K562 (cell line): ENCODE data around the gene MAN2B1. TPM values are rescaled to one million over a fixed set of nuclear protein-coding genes. Genes with fewer than 3 reads are reported as not detected.

Experiments used
- ASH1L ChIP-seq: fragments of 450-650 bp; IDR thresholded peaks from 2 replicates; pipeline ENCODE4 v1.6.1; 2018; ENCODE audit warnings: borderline replicate concordance, mild to moderate bottlenecking, low read depth; ENCODE audit not compliant: partially characterized antibody
- HIVEP1 ChIP-seq: fragments of 250-450 bp; sonication (Bioruptor Pico); IDR thresholded peaks from 2 replicates; pipeline ENCODE4 v1.4.0; 2020; ENCODE audit warnings: mild to moderate bottlenecking
- MAFK ChIP-seq: IDR thresholded peaks from 2 replicates; pipeline ENCODE4 v1.6.1; 2011; ENCODE audit warnings: low read length, improper control_type of control experiment
- MEF2D ChIP-seq: conservative IDR thresholded peaks from 2 replicates; pipeline ENCODE4 v1.6.1; 2016; ENCODE audit warnings: low read depth, missing genetic modification characterization, missing compliant biosample characterization
- NEUROD1 ChIP-seq: fragments of 150-350 bp; IDR thresholded peaks from 2 replicates; pipeline ENCODE4 v1.6.1; 2014; ENCODE audit warnings: borderline replicate concordance, low read length, low read depth; ENCODE audit not compliant: partially characterized antibody
- NFE2L1 ChIP-seq: fragments of 450-650 bp; IDR thresholded peaks from 2 replicates; pipeline ENCODE4 v1.6.1; 2016; ENCODE audit warnings: missing genetic modification characterization, low read depth, mild to moderate bottlenecking, missing compliant biosample characterization, moderate library complexity, borderline replicate concordance
- NUFIP1 ChIP-seq: fragments of 450-650 bp; IDR thresholded peaks from 2 replicates; pipeline ENCODE4 v1.6.1; 2018; ENCODE audit not compliant: partially characterized antibody
- SLC30A9 ChIP-seq: fragments of 250-450 bp; sonication (Bioruptor Pico); IDR thresholded peaks from 2 replicates; pipeline ENCODE4 v1.8.0; 2022; ENCODE audit warnings: mild to moderate bottlenecking, moderate library complexity
- SOX6 ChIP-seq: fragments of 450-650 bp; IDR thresholded peaks from 2 replicates; pipeline ENCODE4 v1.6.1; 2014; ENCODE audit warnings: mild to moderate bottlenecking
- ZNF696 ChIP-seq: fragments of 250-450 bp; sonication (Bioruptor Pico); conservative IDR thresholded peaks from 2 replicates; pipeline ENCODE4 v1.4.0; 2020; ENCODE audit warnings: mild to moderate bottlenecking, moderate library complexity
- polyA plus RNA-seq, 8 experiments: library from polyadenylated mRNA; depleted of rRNA in 4 of 8; stranded (reverse) in 5 of 8; unstranded in 3 of 8; fragments of >200 nt; fragmentation: Nextera tagmentation in 2 of 8; fragmentation: Illumina TruSeq in 1 of 8; extraction: Ambion mirVana in 2 of 8; extraction: Trizol in 1 of 8; gene quantifications; 2 replicates each; pipeline versions ENCODE4 v1.2.1 to v1.2.3, GENCODE V29; 2011 to 2014; ENCODE audit warnings: inconsistent platforms in 1 of 8, missing spikeins in 1 of 8
- total RNA-seq, 7 experiments: library from RNA; depleted of rRNA in 6 of 7; stranded (reverse); fragments of >200 nt in 6 of 7; fragmentation: Illumina TruSeq in 2 of 7; extraction: Trizol in 2 of 7; gene quantifications; 2 replicates each; pipeline versions ENCODE4 v1.2.1 to v1.2.3, GENCODE V29; 2011 to 2021; ENCODE audit warnings: low replicate concordance in 1 of 7
- TF ChIP-seq, protein P1 (sequence below): fragments of 450-650 bp; formaldehyde crosslinking; IDR thresholded peaks from 2 replicates; pipeline ENCODE4 v1.4.0; 2020; ENCODE audit warnings: mild to moderate bottlenecking, mixed read lengths
- TF ChIP-seq, protein P2 (sequence below): sonication (generic); formaldehyde crosslinking; IDR thresholded peaks from 2 replicates; pipeline ENCODE4 v1.8.0; 2023; ENCODE audit warnings: mild to moderate bottlenecking, missing genetic modification reagents
- TF ChIP-seq, protein P3 (sequence below): fragments of 450-650 bp; formaldehyde crosslinking; IDR thresholded peaks from 2 replicates; pipeline ENCODE4 v1.4.0; 2020; ENCODE audit warnings: mild to moderate bottlenecking

The MAN2B1 gene
- total and polyA plus RNA-seq, 9 of the 15 experiments (the other 6 are each of a cell fraction or from before 2014, with no cell fraction given): 0.59 to 33.8 (median 11.4) TPM

DNA sequence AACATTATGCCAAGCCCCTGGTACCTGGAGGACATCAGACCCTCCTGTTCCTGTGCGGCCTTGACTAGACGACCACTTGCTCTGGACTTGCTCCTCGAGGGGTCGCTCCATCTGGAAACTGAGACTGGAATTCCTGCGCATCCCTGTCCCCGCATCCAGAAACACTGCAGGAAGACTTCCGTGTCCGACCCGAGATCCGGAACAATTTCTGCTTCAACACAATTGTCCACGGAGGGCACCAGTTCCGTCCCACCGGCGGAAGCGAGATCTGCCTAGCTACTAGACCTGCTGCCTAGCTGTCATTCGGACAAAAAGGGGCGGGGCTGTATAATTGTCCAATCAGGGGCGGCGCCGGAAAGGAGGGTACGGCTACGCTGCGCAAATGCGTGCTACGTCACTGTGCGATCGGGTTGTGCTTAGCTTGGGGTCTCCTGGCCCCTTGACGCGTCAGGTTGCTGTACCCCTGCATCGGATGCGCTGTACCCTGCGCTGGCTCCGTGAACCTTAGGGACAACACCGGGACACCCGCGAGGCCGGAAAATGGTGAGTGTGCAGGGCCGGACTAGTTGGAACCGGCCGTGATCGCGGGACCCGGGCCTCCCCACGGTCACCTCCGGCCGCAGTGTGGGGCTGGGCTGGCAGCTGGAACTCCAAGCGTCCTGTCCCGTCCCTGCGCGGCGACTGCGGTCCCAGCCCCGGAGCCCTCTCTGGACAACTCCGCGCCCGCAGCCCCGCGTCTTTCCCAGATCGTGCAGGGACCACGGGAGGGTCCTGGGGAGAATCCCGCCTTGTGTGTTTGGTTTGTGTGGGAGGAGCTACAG lies 55.8 kb downstream of the MAN2B1 start, which contains the start of the genes ZNF490 and ZNF791 (continued):
- TF ChIP-seq NFE2L1: no peak
- TF ChIP-seq, protein P1, sequence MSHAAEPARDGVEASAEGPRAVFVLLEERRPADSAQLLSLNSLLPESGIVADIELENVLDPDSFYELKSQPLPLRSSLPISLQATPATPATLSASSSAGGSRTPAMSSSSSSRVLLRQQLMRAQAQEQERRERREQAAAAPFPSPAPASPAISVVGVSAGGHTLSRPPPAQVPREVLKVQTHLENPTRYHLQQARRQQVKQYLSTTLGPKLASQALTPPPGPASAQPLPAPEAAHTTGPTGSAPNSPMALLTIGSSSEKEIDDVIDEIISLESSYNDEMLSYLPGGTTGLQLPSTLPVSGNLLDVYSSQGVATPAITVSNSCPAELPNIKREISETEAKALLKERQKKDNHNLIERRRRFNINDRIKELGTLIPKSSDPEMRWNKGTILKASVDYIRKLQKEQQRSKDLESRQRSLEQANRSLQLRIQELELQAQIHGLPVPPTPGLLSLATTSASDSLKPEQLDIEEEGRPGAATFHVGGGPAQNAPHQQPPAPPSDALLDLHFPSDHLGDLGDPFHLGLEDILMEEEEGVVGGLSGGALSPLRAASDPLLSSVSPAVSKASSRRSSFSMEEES (CRISPR knock-in tag): no peak
- no peak for TF ChIP-seq ZNF696 (CRISPR knock-in tag)
- no peak for TF ChIP-seq ASH1L
- TF ChIP-seq, protein P2, sequence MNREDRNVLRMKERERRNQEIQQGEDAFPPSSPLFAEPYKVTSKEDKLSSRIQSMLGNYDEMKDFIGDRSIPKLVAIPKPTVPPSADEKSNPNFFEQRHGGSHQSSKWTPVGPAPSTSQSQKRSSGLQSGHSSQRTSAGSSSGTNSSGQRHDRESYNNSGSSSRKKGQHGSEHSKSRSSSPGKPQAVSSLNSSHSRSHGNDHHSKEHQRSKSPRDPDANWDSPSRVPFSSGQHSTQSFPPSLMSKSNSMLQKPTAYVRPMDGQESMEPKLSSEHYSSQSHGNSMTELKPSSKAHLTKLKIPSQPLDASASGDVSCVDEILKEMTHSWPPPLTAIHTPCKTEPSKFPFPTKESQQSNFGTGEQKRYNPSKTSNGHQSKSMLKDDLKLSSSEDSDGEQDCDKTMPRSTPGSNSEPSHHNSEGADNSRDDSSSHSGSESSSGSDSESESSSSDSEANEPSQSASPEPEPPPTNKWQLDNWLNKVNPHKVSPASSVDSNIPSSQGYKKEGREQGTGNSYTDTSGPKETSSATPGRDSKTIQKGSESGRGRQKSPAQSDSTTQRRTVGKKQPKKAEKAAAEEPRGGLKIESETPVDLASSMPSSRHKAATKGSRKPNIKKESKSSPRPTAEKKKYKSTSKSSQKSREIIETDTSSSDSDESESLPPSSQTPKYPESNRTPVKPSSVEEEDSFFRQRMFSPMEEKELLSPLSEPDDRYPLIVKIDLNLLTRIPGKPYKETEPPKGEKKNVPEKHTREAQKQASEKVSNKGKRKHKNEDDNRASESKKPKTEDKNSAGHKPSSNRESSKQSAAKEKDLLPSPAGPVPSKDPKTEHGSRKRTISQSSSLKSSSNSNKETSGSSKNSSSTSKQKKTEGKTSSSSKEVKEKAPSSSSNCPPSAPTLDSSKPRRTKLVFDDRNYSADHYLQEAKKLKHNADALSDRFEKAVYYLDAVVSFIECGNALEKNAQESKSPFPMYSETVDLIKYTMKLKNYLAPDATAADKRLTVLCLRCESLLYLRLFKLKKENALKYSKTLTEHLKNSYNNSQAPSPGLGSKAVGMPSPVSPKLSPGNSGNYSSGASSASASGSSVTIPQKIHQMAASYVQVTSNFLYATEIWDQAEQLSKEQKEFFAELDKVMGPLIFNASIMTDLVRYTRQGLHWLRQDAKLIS: no peak
- TF ChIP-seq NEUROD1: peak; percentile 35
- TF ChIP-seq NUFIP1: no peak
- TF ChIP-seq SOX6: peak; percentile 53
- no peak for TF ChIP-seq SLC30A9 (CRISPR knock-in tag)
- TF ChIP-seq HIVEP1: no peak
- peak; percentile 27 for TF ChIP-seq MAFK
- TF ChIP-seq, protein P3, sequence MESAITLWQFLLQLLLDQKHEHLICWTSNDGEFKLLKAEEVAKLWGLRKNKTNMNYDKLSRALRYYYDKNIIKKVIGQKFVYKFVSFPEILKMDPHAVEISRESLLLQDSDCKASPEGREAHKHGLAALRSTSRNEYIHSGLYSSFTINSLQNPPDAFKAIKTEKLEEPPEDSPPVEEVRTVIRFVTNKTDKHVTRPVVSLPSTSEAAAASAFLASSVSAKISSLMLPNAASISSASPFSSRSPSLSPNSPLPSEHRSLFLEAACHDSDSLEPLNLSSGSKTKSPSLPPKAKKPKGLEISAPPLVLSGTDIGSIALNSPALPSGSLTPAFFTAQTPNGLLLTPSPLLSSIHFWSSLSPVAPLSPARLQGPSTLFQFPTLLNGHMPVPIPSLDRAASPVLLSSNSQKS: no peak
- no peak for TF ChIP-seq MEF2D (tag)
